ENCODE data around the gene TBXAS1. TPM values are rescaled to one million over a fixed set of nuclear protein-coding genes. Genes with fewer than 3 reads are reported as not detected.

Gene TBXAS1
- total RNA-seq (2014; rRNA removed; shearing (Covaris generic)) (not detected in 2 replicates), total RNA-seq (2022) (0.86 TPM in 1 of 2 replicates, not detected in the other), Bru-seq, nascent RNA (percentile 6 among the genes with signal in this experiment), BruChase-seq, experiment 1, labeled RNA remaining after a 6-hour chase (percentile 6 among the genes with signal in this experiment), BruChase-seq, experiment 2, labeled RNA remaining after a 2-hour chase (percentile 7 among the genes with signal in this experiment)
- long read RNA-seq, result 0 reads

DNA sequence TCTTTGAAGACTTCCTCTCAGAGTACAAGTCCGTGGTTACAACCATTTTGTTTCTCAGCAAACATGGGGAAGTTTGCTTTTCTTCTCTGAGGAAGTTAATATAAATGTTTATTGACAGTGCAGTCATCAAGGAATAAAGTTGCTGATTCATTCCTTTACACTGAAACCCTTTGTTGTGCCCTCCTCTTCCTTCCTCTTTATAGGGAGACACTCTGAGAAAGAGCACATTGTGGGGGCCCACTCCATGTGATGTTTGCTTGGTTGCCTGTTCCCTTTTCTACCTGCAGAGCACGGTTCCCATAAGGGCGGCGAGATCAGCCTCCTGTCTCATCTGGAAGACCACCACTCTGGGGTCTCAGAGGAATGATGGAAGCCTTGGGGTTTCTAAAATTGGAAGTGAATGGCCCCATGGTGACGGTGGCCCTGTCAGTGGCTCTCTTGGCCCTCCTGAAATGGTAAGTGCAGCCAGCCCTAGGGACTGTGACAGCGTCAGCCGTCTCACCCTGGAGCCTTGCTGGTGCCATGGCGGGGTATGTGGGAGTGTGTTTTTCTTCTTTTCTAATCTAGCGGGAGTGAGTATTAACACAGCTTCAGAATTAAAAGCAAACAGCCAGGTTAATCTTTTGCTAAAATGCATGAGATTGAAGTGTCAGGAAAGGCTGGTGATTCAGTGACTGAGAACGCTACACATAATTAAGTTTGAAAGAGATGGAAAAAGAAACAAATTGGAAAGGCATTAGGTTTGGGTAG, at the start of gene TBXAS1:
TBXAS1 (plus strand) TSS at position 240 of the 750 bp plus-strand sequence; CDS start at position 367, 127 bp downstream.
- no peak within 1 kb of the TSS for H3K4me2 ChIP-seq (ENCODE audit: low read length)
- no peak within 1 kb of the TSS for H3K4me3 ChIP-seq (ENCODE audit: low read depth, low read length, poor library complexity, severe bottlenecking)

DNA sequence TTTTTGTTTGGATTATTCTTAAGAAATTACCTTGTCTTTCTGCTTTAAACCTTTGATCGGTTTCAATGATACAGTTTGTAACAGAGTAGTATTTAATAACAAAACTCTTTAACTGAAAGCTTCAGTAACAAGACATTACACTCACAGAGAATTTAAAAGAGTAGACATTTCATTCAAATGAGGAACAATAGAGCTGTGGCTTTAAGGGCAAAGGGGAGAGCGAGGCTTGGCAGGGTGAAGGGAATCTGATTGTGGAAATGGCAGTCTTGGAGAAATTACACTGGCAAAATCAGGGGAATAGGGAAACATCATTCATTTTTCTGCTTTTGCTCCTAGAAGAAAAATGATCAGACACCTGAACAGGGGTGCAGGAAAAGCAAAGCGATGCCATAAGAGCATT, 46.1 kb upstream of the TBXAS1 start:
- CTCF ChIA-PET (ENCODE audit: unreplicated experiment), result no interaction called here
- Histone ChIP-seq H3K79me2 (ENCODE audit: insufficient read depth, low read depth, low read length) (no peaks in the 10 kb centered on the region), H3K9me2 (ENCODE audit: insufficient read depth, low read length) (no peaks in the 10 kb centered on the region), H2AFZ (ENCODE audit: low read length) (no peak overlapping the region), H4K20me1 (ENCODE audit: insufficient read depth, low read length) (no peaks in the 10 kb centered on the region), H3K36me3 (ENCODE audit: insufficient read depth, low read length) (no peaks in the 10 kb centered on the region), H3K4me3 (ENCODE audit: low read depth, low read length, poor library complexity, severe bottlenecking) (no peak overlapping the region), H3K4me2 (ENCODE audit: low read length) (no peak overlapping the region), H3K27ac (ENCODE audit: low read depth, low read length, poor library complexity, severe bottlenecking) (no peak overlapping the region), H3K4me1 (ENCODE audit: insufficient read depth, low read length, poor library complexity, severe bottlenecking) (peaks cover 5% of the 10 kb centered on the region), H3K9me3 (ENCODE audit: low read length) (no peaks in the 10 kb centered on the region)
- intact Hi-C loops (cut with micrococcal nuclease; ENCODE audit: unreplicated experiment), result no loop called here
- POLR2A ChIA-PET, result interaction anchor here (1.1 kb wide), 2 partner anchors 18 kb away, joined by 3 to 4 read pairs; no protein-coding TSS in a partner anchor
- no peak for DNase-seq (ENCODE audit: low spot score)
- TF ChIP-seq EZH2phosphoT487 (IDR thresholded peaks at IDR 0.05; ENCODE audit: borderline replicate concordance, low read depth, low read length), result no peak
- TF ChIP-seq, protein P1, sequence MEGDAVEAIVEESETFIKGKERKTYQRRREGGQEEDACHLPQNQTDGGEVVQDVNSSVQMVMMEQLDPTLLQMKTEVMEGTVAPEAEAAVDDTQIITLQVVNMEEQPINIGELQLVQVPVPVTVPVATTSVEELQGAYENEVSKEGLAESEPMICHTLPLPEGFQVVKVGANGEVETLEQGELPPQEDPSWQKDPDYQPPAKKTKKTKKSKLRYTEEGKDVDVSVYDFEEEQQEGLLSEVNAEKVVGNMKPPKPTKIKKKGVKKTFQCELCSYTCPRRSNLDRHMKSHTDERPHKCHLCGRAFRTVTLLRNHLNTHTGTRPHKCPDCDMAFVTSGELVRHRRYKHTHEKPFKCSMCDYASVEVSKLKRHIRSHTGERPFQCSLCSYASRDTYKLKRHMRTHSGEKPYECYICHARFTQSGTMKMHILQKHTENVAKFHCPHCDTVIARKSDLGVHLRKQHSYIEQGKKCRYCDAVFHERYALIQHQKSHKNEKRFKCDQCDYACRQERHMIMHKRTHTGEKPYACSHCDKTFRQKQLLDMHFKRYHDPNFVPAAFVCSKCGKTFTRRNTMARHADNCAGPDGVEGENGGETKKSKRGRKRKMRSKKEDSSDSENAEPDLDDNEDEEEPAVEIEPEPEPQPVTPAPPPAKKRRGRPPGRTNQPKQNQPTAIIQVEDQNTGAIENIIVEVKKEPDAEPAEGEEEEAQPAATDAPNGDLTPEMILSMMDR (conservative IDR thresholded peaks at IDR 0.05; ENCODE audit: low read length), result no peak
- BruUV-seq (replicated peaks), result no TSS peak

More for the DNA sequence above, at the start of gene TBXAS1:
- H2AFZ ChIP-seq (ENCODE audit: low read length), result no peak within 1 kb of the TSS; the same call in 1 of the 2 replicates
- TF ChIP-seq, protein P1 (conservative IDR thresholded peaks at IDR 0.05; ENCODE audit: low read length), result no peak
- TF ChIP-seq EZH2phosphoT487 (IDR thresholded peaks at IDR 0.05; ENCODE audit: borderline replicate concordance, low read depth, low read length), result no peak
- H3K79me2 ChIP-seq (ENCODE audit: insufficient read depth, low read depth, low read length), result no peaks in the 10 kb centered on the region
- no peaks in the 10 kb centered on the region for H3K9me2 ChIP-seq (ENCODE audit: insufficient read depth, low read length)
- H3K9me3 ChIP-seq (ENCODE audit: low read length), result no peaks in the 10 kb centered on the region
- BruUV-seq (replicated peaks), result no TSS peak
- H3K36me3 ChIP-seq (ENCODE audit: insufficient read depth, low read length), result no peaks in the 10 kb centered on the region
- peak; percentile 11 for DNase-seq (ENCODE audit: low spot score)
- H3K27ac ChIP-seq (ENCODE audit: low read depth, low read length, poor library complexity, severe bottlenecking), result no peak within 1 kb of the TSS
- intact Hi-C loops (cut with micrococcal nuclease; ENCODE audit: unreplicated experiment), result no loop called here
- CTCF ChIA-PET (ENCODE audit: unreplicated experiment), result no interaction called here
- POLR2A ChIA-PET, result no interaction called here
- H3K4me1 ChIP-seq (ENCODE audit: insufficient read depth, low read length, poor library complexity, severe bottlenecking), result peaks cover 12% of the 10 kb centered on the region
- H4K20me1 ChIP-seq (ENCODE audit: insufficient read depth, low read length), result no peaks in the 10 kb centered on the region
